22Rv1 (cell line): ENCODE measurements around the gene KCND2.

ENCODE experiments used
- H3K27ac ChIP-seq: fragments of 450-650 bp; 2 replicates; pipeline ENCODE4 v1.5.1; 2017
- CTCF ChIP-seq: fragments of 450-650 bp; IDR thresholded peaks from 2 replicates; pipeline ENCODE4 v1.5.1; 2017; ENCODE audit warnings: mild to moderate bottlenecking
- ZFX ChIP-seq: fragments of 450-650 bp; IDR thresholded peaks from 2 replicates; pipeline ENCODE4 v1.6.1; 2017; ENCODE audit warnings: antibody characterized with exemption, borderline replicate concordance

KCND2 gene

GRCh38 chr7:120582916-120583315 lies 309.9 kb downstream of the KCND2 start:
- H3K27ac ChIP-seq: no peak overlapping the region
- no peak for TF ChIP-seq ZFX

- TF ChIP-seq CTCF: no peak
- TF ChIP-seq ZFX: no peak
- no peak overlapping the region for H3K27ac ChIP-seq
These were observed 311.1 kb downstream of the KCND2 start for GRCh38 chr7:120583899-120584586.

GRCh38 chr7:120586571-120586970 lies 313.6 kb downstream of the KCND2 start:
- TF ChIP-seq ZFX (no peak), CTCF (no peak)
- no peak overlapping the region for H3K27ac ChIP-seq

GRCh38 chr7:120587243-120587642 lies 314.3 kb downstream of the KCND2 start:
- TF ChIP-seq ZFX (no peak), CTCF (no peak)
- H3K27ac ChIP-seq: no peak overlapping the region

- H3K27ac ChIP-seq: no peak overlapping the region
- TF ChIP-seq CTCF: no peak
- TF ChIP-seq ZFX: no peak
These were observed 315.4 kb downstream of the KCND2 start for GRCh38 chr7:120588416-120588815.

GRCh38 chr7:120588862-120589261 lies 315.9 kb downstream of the KCND2 start:
- TF ChIP-seq CTCF (no peak), ZFX (no peak)
- H3K27ac ChIP-seq: no peak overlapping the region

GRCh38 chr7:120600607-120601006 lies 327.6 kb downstream of the KCND2 start:
- TF ChIP-seq ZFX (no peak), CTCF (no peak)
- H3K27ac ChIP-seq: no peak overlapping the region

- H3K27ac ChIP-seq: no peak overlapping the region
- TF ChIP-seq ZFX: no peak
- no peak for TF ChIP-seq CTCF
These were observed 330.4 kb downstream of the KCND2 start for GRCh38 chr7:120603366-120603765.
